Gastroesophageal sphincter (tissue), 4 donors: Measurements from ENCODE around the gene WWP2. TPM values are rescaled to one million over a fixed set of nuclear protein-coding genes. Genes with fewer than 3 reads are reported as not detected.

Experiments used
- ATAC-seq: fragments of 150-250 bp; one replicate; pipeline ENCODE4 v1.9.1; 2016; ENCODE audit warnings: mild to moderate bottlenecking, moderate library complexity
- H3K27ac ChIP-seq, 4 donors: fragments of 200-600 bp; sonication (generic) in 3 of 4; 1 replicate in 3 of 4; 2 replicates in 1 of 4; pipeline ENCODE4 v1.5.1; 2016 to 2019
- H3K27me3 ChIP-seq: fragments of 200-600 bp; sonication (generic); one replicate; pipeline ENCODE4 v1.5.1; 2019
- H3K36me3 ChIP-seq, 2 donors: fragments of 200-600 bp; sonication (generic); one replicate each; pipeline ENCODE4 v1.5.1; 2019; ENCODE audit warnings: control low read depth in 1 of 2
- H3K4me1 ChIP-seq, 3 donors: fragments of 200-600 bp; sonication (generic); 1 replicate in 2 of 3; 2 replicates in 1 of 3; pipeline ENCODE4 v1.5.1; 2016 to 2019; ENCODE audit warnings: control low read depth in 2 of 3
- H3K4me3 ChIP-seq, 2 donors: fragments of 200-600 bp; sonication (generic); one replicate each; pipeline ENCODE4 v1.5.1; 2019; ENCODE audit warnings: mild to moderate bottlenecking in 1 of 2, moderate library complexity in 1 of 2
- H3K9me3 ChIP-seq, 3 donors: fragments of 200-600 bp; sonication (generic); one replicate each; pipeline ENCODE4 v1.5.1; 2017 to 2019; ENCODE audit warnings: control low read depth in 2 of 3
- CTCF ChIP-seq, 4 experiments: fragments of 200-600 bp in 2 of 4; fragments of 450-650 bp in 2 of 4; sonication (generic) in 1 of 4; IDR thresholded peaks; one replicate each; pipeline ENCODE4 v1.5.1; 2017 to 2019; ENCODE audit warnings: antibody characterized with exemption in 4 of 4, mild to moderate bottlenecking in 2 of 4, moderate library complexity in 2 of 4
- EP300 ChIP-seq: sonication (generic); formaldehyde crosslinking; IDR thresholded peaks from one replicate; pipeline ENCODE4 v1.6.1; 2017; ENCODE audit warnings: antibody characterized with exemption, mild to moderate bottlenecking
- POLR2A ChIP-seq, 2 donors: fragments of 450-650 bp; IDR thresholded peaks; one replicate each; pipeline ENCODE4 v1.6.1; 2017; ENCODE audit warnings: antibody characterized with exemption in 2 of 2, mild to moderate bottlenecking in 2 of 2, moderate library complexity in 1 of 2
- POLR2AphosphoS5 ChIP-seq: sonication (generic); formaldehyde crosslinking; IDR thresholded peaks from one replicate; pipeline ENCODE4 v1.6.1; 2017; ENCODE audit warnings: antibody characterized with exemption
- WGBS, 2 donors: methylation state at CpG; one replicate each; pipeline ENCODE4 v1.1.5; 2018; ENCODE audit warnings: low coverage in 1 of 2; 5-methylcytosine and 5-hydroxymethylcytosine counted together
- total RNA-seq, 4 donors: library from RNA; depleted of rRNA; stranded (reverse); fragments of >200 nt; gene quantifications; one replicate each; pipeline ENCODE4 v1.1.0, GENCODE V29; 2016

The WWP2 gene
- total RNA-seq, 4 donors from 2014 or later = 23.4 to 31.9 (median 28.8) TPM

GRCh38 chr16:69935278-69935711, 173.2 kb downstream of the WWP2 start:
- WGBS, 2 donors = 100% methylated on average over 7 of the region's 19 CpGs; no CpG with 5 or more reads in 1 of the 2 donors
- Histone ChIP-seq H3K27ac (no peak overlapping the region), H3K9me3 (no peaks in the 10 kb centered on the region), H3K36me3 (peaks cover 0 to 100% of the 10 kb centered on the region in 2 donors), H3K4me1 (peaks cover 0 to 4% (median 0%) of the 10 kb centered on the region in 3 donors), H3K4me3 (no peak overlapping the region), H3K27me3 (no peaks in the 10 kb centered on the region)
- TF ChIP-seq EP300 (no peak), POLR2A (IDR thresholded peaks at IDR 0.05) (no peak), CTCF (IDR thresholded peaks at IDR 0.05) (no peak), POLR2AphosphoS5 (no peak)
- ATAC-seq = no peak

- Histone ChIP-seq H3K9me3 (no peaks in the 10 kb centered on the region), H3K4me3 (no peak overlapping the region), H3K36me3 (peaks cover 0 to 100% of the 10 kb centered on the region in 2 donors), H3K27me3 (no peaks in the 10 kb centered on the region), H3K27ac (no peak overlapping the region), H3K4me1 (no peaks in the 10 kb centered on the region)
- no peak for ATAC-seq
- TF ChIP-seq EP300 = no peak
- TF ChIP-seq POLR2AphosphoS5 = no peak
- no peak for TF ChIP-seq POLR2A (IDR thresholded peaks at IDR 0.05)
- no peak for TF ChIP-seq CTCF (IDR thresholded peaks at IDR 0.05)
- 90 to 93% methylated on average over 2 to 4 of the region's 10 CpGs for WGBS, 2 donors
These were observed 173.6 kb downstream of the WWP2 start for GRCh38 chr16:69935740-69936139.

- no peak overlapping the region for H3K4me3 ChIP-seq
- ATAC-seq = no peak
- peaks cover 0 to 100% of the 10 kb centered on the region in 2 donors for H3K36me3 ChIP-seq
- TF ChIP-seq EP300 (no peak), CTCF (IDR thresholded peaks at IDR 0.05) (no peak), POLR2AphosphoS5 (no peak), POLR2A (IDR thresholded peaks at IDR 0.05) (no peak)
- no peaks in the 10 kb centered on the region for H3K27me3 ChIP-seq
- H3K9me3 ChIP-seq = no peaks in the 10 kb centered on the region
- 93% methylated on average over 12 of the region's 16 CpGs; no CpG with 5 or more reads in 1 of the 2 donors for WGBS, 2 donors
- H3K27ac ChIP-seq = no peak overlapping the region
- no peaks in the 10 kb centered on the region for H3K4me1 ChIP-seq
These were observed 174.1 kb downstream of the WWP2 start for GRCh38 chr16:69936252-69936651.

- no peak for TF ChIP-seq POLR2AphosphoS5
- TF ChIP-seq POLR2A (IDR thresholded peaks at IDR 0.05) = no peak
- no peak for TF ChIP-seq CTCF (IDR thresholded peaks at IDR 0.05)
- TF ChIP-seq EP300 = no peak
- Histone ChIP-seq H3K27ac (no peak overlapping the region), H3K9me3 (no peaks in the 10 kb centered on the region), H3K36me3 (peaks cover 0 to 95% of the 10 kb centered on the region in 2 donors), H3K4me1 (peaks cover 0 to 1% (median 0%) of the 10 kb centered on the region in 3 donors), H3K4me3 (no peak overlapping the region), H3K27me3 (no peaks in the 10 kb centered on the region)
- no peak for ATAC-seq
- 92% methylated on average over 10 of the region's 21 CpGs; no CpG with 5 or more reads in 1 of the 2 donors for WGBS, 2 donors
These were observed 174.6 kb downstream of the WWP2 start for GRCh38 chr16:69936751-69937211.

GRCh38 chr16:69937465-69937951, 175.4 kb downstream of the WWP2 start:
- Histone ChIP-seq H3K4me1 (peaks cover 0 to 9% (median 0%) of the 10 kb centered on the region in 3 donors), H3K27ac (no peak overlapping the region), H3K4me3 (no peak overlapping the region), H3K27me3 (no peaks in the 10 kb centered on the region), H3K36me3 (peaks cover 0 to 88% of the 10 kb centered on the region in 2 donors), H3K9me3 (no peaks in the 10 kb centered on the region)
- ATAC-seq = no peak
- WGBS, 2 donors = 75 to 98% methylated on average over 6 to 13 of the region's 16 CpGs
- no peak for TF ChIP-seq POLR2AphosphoS5
- TF ChIP-seq CTCF (IDR thresholded peaks at IDR 0.05) = peak in 1 of 4 experiments; percentile 19
- no peak for TF ChIP-seq POLR2A (IDR thresholded peaks at IDR 0.05)
- no peak for TF ChIP-seq EP300
